ENCODE results near the gene MRGPRF.

The MRGPRF gene

GRCh38 chr11:69003866-69004367, 9.1 kb downstream of the MRGPRF start:
- Histone ChIP-seq H3K27me3 (replicated peaks; ENCODE audit: insufficient read depth, low read length) (peaks cover 97% of the 10 kb centered on the region), H3F3A (ENCODE audit: insufficient read depth, low read length) (no peaks in the 10 kb centered on the region), H3K4me3 (ENCODE audit: low read length) (no peak overlapping the region), H3K4me2 (ENCODE audit: low read depth, low read length) (no peak overlapping the region), H2AFZ (ENCODE audit: low read length) (no peak overlapping the region), H3K27ac (ENCODE audit: low read length) (no peak overlapping the region), H3K9me2 (replicated peaks; ENCODE audit: insufficient read depth, low read length) (no peaks in the 10 kb centered on the region), H3K4me1 (ENCODE audit: low read length) (no peaks in the 10 kb centered on the region), H4K20me1 (ENCODE audit: insufficient read depth, low read length) (no peaks in the 10 kb centered on the region), H3K79me2 (ENCODE audit: low read length) (no peaks in the 10 kb centered on the region), H3K9me3 (replicated peaks; ENCODE audit: insufficient read depth, low read length) (no peaks in the 10 kb centered on the region), H3K36me3 (replicated peaks; ENCODE audit: insufficient read depth, low read length) (no peaks in the 10 kb centered on the region), H3K9ac (ENCODE audit: low read length) (no peak overlapping the region)
- no peak for TF ChIP-seq EZH2phosphoT487 (IDR thresholded peaks at IDR 0.05; ENCODE audit: low read length)
- no peak for TF ChIP-seq EZH2 (optimal IDR thresholded peaks at IDR 0.05; ENCODE audit: low read depth, low read length)
- TF ChIP-seq, protein P1, sequence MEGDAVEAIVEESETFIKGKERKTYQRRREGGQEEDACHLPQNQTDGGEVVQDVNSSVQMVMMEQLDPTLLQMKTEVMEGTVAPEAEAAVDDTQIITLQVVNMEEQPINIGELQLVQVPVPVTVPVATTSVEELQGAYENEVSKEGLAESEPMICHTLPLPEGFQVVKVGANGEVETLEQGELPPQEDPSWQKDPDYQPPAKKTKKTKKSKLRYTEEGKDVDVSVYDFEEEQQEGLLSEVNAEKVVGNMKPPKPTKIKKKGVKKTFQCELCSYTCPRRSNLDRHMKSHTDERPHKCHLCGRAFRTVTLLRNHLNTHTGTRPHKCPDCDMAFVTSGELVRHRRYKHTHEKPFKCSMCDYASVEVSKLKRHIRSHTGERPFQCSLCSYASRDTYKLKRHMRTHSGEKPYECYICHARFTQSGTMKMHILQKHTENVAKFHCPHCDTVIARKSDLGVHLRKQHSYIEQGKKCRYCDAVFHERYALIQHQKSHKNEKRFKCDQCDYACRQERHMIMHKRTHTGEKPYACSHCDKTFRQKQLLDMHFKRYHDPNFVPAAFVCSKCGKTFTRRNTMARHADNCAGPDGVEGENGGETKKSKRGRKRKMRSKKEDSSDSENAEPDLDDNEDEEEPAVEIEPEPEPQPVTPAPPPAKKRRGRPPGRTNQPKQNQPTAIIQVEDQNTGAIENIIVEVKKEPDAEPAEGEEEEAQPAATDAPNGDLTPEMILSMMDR (IDR thresholded peaks at IDR 0.05; ENCODE audit: low read length): no peak
- DNase-seq: no peak

- no peaks in the 10 kb centered on the region for H3F3A ChIP-seq (ENCODE audit: insufficient read depth, low read length)
- H4K20me1 ChIP-seq (ENCODE audit: insufficient read depth, low read length): no peaks in the 10 kb centered on the region
- H3K79me2 ChIP-seq (ENCODE audit: low read length): no peaks in the 10 kb centered on the region
- TF ChIP-seq EZH2 (optimal IDR thresholded peaks at IDR 0.05; ENCODE audit: low read depth, low read length) (no peak), EZH2phosphoT487 (IDR thresholded peaks at IDR 0.05; ENCODE audit: low read length) (no peak)
- TF ChIP-seq, protein P1 (IDR thresholded peaks at IDR 0.05; ENCODE audit: low read length): no peak
- no peaks in the 10 kb centered on the region for H3K9me2 ChIP-seq (replicated peaks; ENCODE audit: insufficient read depth, low read length)
- no peaks in the 10 kb centered on the region for H3K36me3 ChIP-seq (replicated peaks; ENCODE audit: insufficient read depth, low read length)
- H3K9ac ChIP-seq (ENCODE audit: low read length): no peak overlapping the region
- no peaks in the 10 kb centered on the region for H3K4me1 ChIP-seq (ENCODE audit: low read length)
- H3K27me3 ChIP-seq (replicated peaks; ENCODE audit: insufficient read depth, low read length): peaks cover 97% of the 10 kb centered on the region
- H2AFZ ChIP-seq (ENCODE audit: low read length): no peak overlapping the region
- H3K27ac ChIP-seq (ENCODE audit: low read length): no peak overlapping the region
- no peaks in the 10 kb centered on the region for H3K9me3 ChIP-seq (replicated peaks; ENCODE audit: insufficient read depth, low read length)
- no peak overlapping the region for H3K4me2 ChIP-seq (ENCODE audit: low read depth, low read length)
- H3K4me3 ChIP-seq (ENCODE audit: low read length): no peak overlapping the region
- no peak for DNase-seq
Measured at GRCh38 chr11:69003301-69003865, 9.7 kb downstream of the MRGPRF start.

GRCh38 chr11:69002570-69003231, 10.3 kb downstream of the MRGPRF start:
- H3K27ac ChIP-seq (ENCODE audit: low read length): no peak overlapping the region
- no peaks in the 10 kb centered on the region for H3K79me2 ChIP-seq (ENCODE audit: low read length)
- H3K27me3 ChIP-seq (replicated peaks; ENCODE audit: insufficient read depth, low read length): peaks cover 97% of the 10 kb centered on the region
- no peaks in the 10 kb centered on the region for H3K9me3 ChIP-seq (replicated peaks; ENCODE audit: insufficient read depth, low read length)
- 0 out of 2 replicates have a peak, but pooled peaks cover under 1% of the 10 kb centered on the region for H4K20me1 ChIP-seq (ENCODE audit: insufficient read depth, low read length)
- no peak for DNase-seq
- no peak overlapping the region for H3K4me2 ChIP-seq (ENCODE audit: low read depth, low read length)
- no peak overlapping the region for H2AFZ ChIP-seq (ENCODE audit: low read length)
- TF ChIP-seq, protein P1 (IDR thresholded peaks at IDR 0.05; ENCODE audit: low read length): no peak
- TF ChIP-seq EZH2phosphoT487 (IDR thresholded peaks at IDR 0.05; ENCODE audit: low read length) (no peak), EZH2 (optimal IDR thresholded peaks at IDR 0.05; ENCODE audit: low read depth, low read length) (no peak)
- no peaks in the 10 kb centered on the region for H3K4me1 ChIP-seq (ENCODE audit: low read length)
- no peaks in the 10 kb centered on the region for H3F3A ChIP-seq (ENCODE audit: insufficient read depth, low read length)
- H3K36me3 ChIP-seq (replicated peaks; ENCODE audit: insufficient read depth, low read length): no peaks in the 10 kb centered on the region
- no peaks in the 10 kb centered on the region for H3K9me2 ChIP-seq (replicated peaks; ENCODE audit: insufficient read depth, low read length)
- no peak overlapping the region for H3K9ac ChIP-seq (ENCODE audit: low read length)
- H3K4me3 ChIP-seq (ENCODE audit: low read length): no peak overlapping the region

Measured in MM.1S (cell line).